Measurements from ENCODE around the gene OSBPL7. TPM values are rescaled to one million over a fixed set of nuclear protein-coding genes. Genes with fewer than 3 reads are reported as not detected.

Gene OSBPL7
- total and polyA plus RNA-seq, 2 of the 8 experiments (the other 6 are each of a cell fraction or from before 2014, with no cell fraction given), result 7.2 to 8.9 TPM

GRCh38 chr17:47803751-47804150, 17.8 kb downstream of the OSBPL7 start (continued):
- TF ChIP-seq CTCF (IDR thresholded peaks at IDR 0.05; ENCODE audit: control extremely low read depth in 1 of 3, insufficient read depth in 1 of 3, low read depth in 1 of 3, low read length in 3 of 3) (no peak), BRCA1 (IDR thresholded peaks at IDR 0.05; ENCODE audit: low read depth, low read length) (no peak), SP1 (IDR thresholded peaks at IDR 0.05; ENCODE audit: low read depth, low read length) (no peak), GTF2F1 (IDR thresholded peaks at IDR 0.05; ENCODE audit: borderline replicate concordance, low read depth, low read length) (no peak)
